H1 (cell line): ENCODE measurements around the gene CAMK2G. TPM values are rescaled to one million over a fixed set of nuclear protein-coding genes. Genes with fewer than 3 reads are reported as not detected.

Experiments
- CTCF ChIP-seq, 3 experiments: IDR thresholded peaks; 1 replicate in 2 of 3; 2 replicates in 1 of 3; pipeline versions ENCODE4 v1.5.1 to v1.6.1; 2011; ENCODE audit warnings: low read length in 3 of 3, mild to moderate bottlenecking in 3 of 3, inconsistent platforms in 2 of 3, low read depth in 1 of 3, moderate library complexity in 1 of 3; ENCODE audit not compliant: insufficient read depth in 1 of 3; ENCODE audit errors: control extremely low read depth in 1 of 3
- EGR1 ChIP-seq: IDR thresholded peaks from 2 replicates; pipeline ENCODE4 v1.6.1; 2011; ENCODE audit warnings: low read depth, low read length, borderline replicate concordance
- PHF8 ChIP-seq: fragments of 200-600 bp; sonication (generic); conservative IDR thresholded peaks from 2 replicates; pipeline ENCODE4 v1.7.1; 2012; ENCODE audit warnings: low read depth, mild to moderate bottlenecking, inconsistent platforms, low read length, moderate library complexity
- RBBP5 ChIP-seq: IDR thresholded peaks from 2 replicates; pipeline ENCODE4 v1.7.1; 2012; ENCODE audit warnings: low read depth, mild to moderate bottlenecking, inconsistent platforms, low read length, moderate library complexity, borderline replicate concordance
- SUZ12 ChIP-seq: fragments of 200-600 bp; sonication (generic); IDR thresholded peaks from 2 replicates; pipeline ENCODE4 v1.6.1; 2012; ENCODE audit warnings: mild to moderate bottlenecking, inconsistent platforms, low read length, moderate library complexity, mixed read lengths
- polyA plus RNA-seq, 7 experiments: library from polyadenylated mRNA; depleted of rRNA in 3 of 7; stranded (reverse) in 5 of 7; unstranded in 2 of 7; fragments of >200 nt in 5 of 7; fragments of 200-250 nt in 2 of 7; gene quantifications; 1 replicate in 5 of 7; 2 replicates in 1 of 7; 4 replicates in 1 of 7; pipeline versions ENCODE4 v1.2.1 to v1.2.3, GENCODE V29; 2011 to 2013; ENCODE audit warnings: missing spikeins in 2 of 7, mixed read lengths in 2 of 7
- total RNA-seq: library from RNA; stranded (reverse); fragmentation: NEBNext Ultra II Directional; extraction: Animal tissue kit (Norgen Biotek cat#: 25700); gene quantifications from 2 replicates; pipeline ENCODE4 v1.2.1, GENCODE V29; 2021
- TF ChIP-seq, protein P1 (sequence below): IDR thresholded peaks from 2 replicates; pipeline ENCODE4 v1.6.1; 2011; ENCODE audit warnings: low read depth, mild to moderate bottlenecking, low read length; ENCODE audit not compliant: insufficient read depth
- TF ChIP-seq, protein P2 (sequence below): IDR thresholded peaks from 2 replicates; pipeline ENCODE4 v1.6.1; 2011; ENCODE audit warnings: low read length, improper control_type of control experiment

CAMK2G gene
- total and polyA plus RNA-seq, 2 of the 8 experiments (the other 6 are each of a cell fraction or from before 2014, with no cell fraction given) = 28.9 to 31.7 TPM

- TF ChIP-seq CTCF (IDR thresholded peaks at IDR 0.05; ENCODE audit: control extremely low read depth in 1 of 3, insufficient read depth in 1 of 3, low read depth in 1 of 3, low read length in 3 of 3) (no peak), SUZ12 (no peak), PHF8 (no peak), RBBP5 (no peak), EGR1 (no peak)
- TF ChIP-seq, protein P1, sequence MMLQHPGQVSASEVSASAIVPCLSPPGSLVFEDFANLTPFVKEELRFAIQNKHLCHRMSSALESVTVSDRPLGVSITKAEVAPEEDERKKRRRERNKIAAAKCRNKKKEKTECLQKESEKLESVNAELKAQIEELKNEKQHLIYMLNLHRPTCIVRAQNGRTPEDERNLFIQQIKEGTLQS = no peak
- TF ChIP-seq, protein P2, sequence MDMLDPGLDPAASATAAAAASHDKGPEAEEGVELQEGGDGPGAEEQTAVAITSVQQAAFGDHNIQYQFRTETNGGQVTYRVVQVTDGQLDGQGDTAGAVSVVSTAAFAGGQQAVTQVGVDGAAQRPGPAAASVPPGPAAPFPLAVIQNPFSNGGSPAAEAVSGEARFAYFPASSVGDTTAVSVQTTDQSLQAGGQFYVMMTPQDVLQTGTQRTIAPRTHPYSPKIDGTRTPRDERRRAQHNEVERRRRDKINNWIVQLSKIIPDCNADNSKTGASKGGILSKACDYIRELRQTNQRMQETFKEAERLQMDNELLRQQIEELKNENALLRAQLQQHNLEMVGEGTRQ = no peak
Observed at GRCh38 chr10:73922007-73922863, 47.9 kb upstream of the CAMK2G start (continued).
